ENCODE measurements around the gene ACADL. TPM values are rescaled to one million over a fixed set of nuclear protein-coding genes. Genes with fewer than 3 reads are reported as not detected.

ACADL gene
- total RNA-seq, 2 experiments from 2014 or later = not detected

DNA sequence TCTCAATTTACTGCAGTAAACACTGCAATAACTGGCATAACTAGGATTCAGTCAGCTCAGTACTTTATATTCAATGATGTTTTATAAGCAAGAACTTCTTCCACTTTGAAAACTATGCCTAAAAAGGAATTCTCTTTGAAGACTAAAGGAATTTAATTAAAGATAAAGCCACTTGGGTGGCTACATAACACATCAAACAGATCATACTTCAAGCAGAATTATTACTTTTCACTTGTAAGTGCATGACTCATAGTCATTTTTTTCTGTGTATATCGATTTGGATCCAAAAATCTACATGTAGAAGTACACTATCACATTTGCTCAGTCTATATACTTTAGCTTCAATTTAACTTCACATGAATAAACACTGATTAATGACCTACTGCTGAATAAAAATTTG, 58.0 kb downstream of the ACADL start:
- TF ChIP-seq, protein P1, sequence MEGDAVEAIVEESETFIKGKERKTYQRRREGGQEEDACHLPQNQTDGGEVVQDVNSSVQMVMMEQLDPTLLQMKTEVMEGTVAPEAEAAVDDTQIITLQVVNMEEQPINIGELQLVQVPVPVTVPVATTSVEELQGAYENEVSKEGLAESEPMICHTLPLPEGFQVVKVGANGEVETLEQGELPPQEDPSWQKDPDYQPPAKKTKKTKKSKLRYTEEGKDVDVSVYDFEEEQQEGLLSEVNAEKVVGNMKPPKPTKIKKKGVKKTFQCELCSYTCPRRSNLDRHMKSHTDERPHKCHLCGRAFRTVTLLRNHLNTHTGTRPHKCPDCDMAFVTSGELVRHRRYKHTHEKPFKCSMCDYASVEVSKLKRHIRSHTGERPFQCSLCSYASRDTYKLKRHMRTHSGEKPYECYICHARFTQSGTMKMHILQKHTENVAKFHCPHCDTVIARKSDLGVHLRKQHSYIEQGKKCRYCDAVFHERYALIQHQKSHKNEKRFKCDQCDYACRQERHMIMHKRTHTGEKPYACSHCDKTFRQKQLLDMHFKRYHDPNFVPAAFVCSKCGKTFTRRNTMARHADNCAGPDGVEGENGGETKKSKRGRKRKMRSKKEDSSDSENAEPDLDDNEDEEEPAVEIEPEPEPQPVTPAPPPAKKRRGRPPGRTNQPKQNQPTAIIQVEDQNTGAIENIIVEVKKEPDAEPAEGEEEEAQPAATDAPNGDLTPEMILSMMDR (IDR thresholded peaks at IDR 0.05) = no peak
- POLR2A ChIA-PET = no interaction called here
- intact Hi-C loops (cut with DNase I, micrococcal nuclease) = loop anchor here (5.0 kb wide), 2 partner anchors 270 to 310 kb away; partner anchors contain the start of gene LANCL1 (in 1 of the 2)

DNA sequence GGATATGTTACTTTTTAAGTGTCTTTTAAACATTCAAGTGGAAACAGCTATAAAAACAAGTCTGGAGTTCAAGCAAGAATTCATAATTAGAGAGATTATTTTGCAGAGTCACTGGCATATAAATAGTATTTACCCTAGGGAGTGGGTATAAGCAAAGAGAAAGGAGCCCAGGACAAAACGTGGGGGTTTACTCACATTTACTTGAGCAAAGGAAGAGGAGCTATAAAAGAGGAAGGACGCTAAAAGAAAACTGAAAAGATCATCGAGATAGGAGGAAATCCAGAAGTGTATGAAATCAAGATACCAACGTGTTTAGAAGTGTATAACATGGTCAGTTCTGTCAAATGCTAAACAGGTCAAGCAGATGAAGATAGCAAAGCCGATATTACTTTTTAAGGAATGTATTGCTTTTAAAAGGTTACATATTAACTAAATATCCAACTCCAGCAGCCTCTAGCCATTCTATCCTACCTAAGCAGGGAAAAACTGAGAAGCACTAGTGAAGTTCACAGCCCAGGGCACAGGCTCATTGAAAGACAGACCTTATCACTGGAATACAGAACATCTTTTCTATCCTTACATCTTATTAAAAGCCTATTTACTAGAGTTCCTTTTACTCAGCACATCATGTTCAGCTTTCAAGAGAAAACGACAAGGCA, 62.7 kb downstream of the ACADL start:
- POLR2A ChIA-PET = interaction anchor here (0.8 to 1.7 kb wide), 2 partner anchors 8 kb away, joined by 3 read pairs; partner anchors contain the start of gene KANSL1L
- Mint-ChIP-seq H3K4me3 (no peak overlapping the region), H3K27me3 (no peaks in the 10 kb centered on the region), H3K9me3 (no peaks in the 10 kb centered on the region), H3K4me1 (ENCODE audit: low read depth) (peaks cover 21% of the 10 kb centered on the region), H3K27ac (no peak overlapping the region), H3K36me3 (ENCODE audit: low read depth) (peaks cover 7% of the 10 kb centered on the region)
- no peak overlapping the region for H3K4me3 ChIP-seq (ENCODE audit: low read length)
- CTCF ChIA-PET = interaction anchor here (0.8 kb wide), 1 partner anchor 9 kb away, joined by 3 read pairs; no protein-coding TSS in a partner anchor
- no peaks in the 10 kb centered on the region for H3K9me3 ChIP-seq (ENCODE audit: control insufficient read depth in 1 of 2, insufficient read depth in 1 of 2, low read length in 2 of 2)
- no peaks in the 10 kb centered on the region for H3K4me1 ChIP-seq (ENCODE audit: insufficient read depth, low read length)
- intact Hi-C loops (cut with DNase I, micrococcal nuclease) = no loop called here
- TF ChIP-seq, protein P1 (IDR thresholded peaks at IDR 0.05) = no peak
- no peaks in the 10 kb centered on the region for H3K27me3 ChIP-seq (ENCODE audit: control insufficient read depth in 1 of 2, insufficient read depth in 2 of 2, low read length in 2 of 2)
- no peaks in the 10 kb centered on the region for H3K36me3 ChIP-seq (ENCODE audit: insufficient read depth, low read length)
- DNase-seq = no peak
- no peak for ATAC-seq (ENCODE audit: poor library complexity)
- no peak overlapping the region for H3K27ac ChIP-seq (ENCODE audit: low read depth in 1 of 2, low read length in 2 of 2)

More for the DNA sequence above, 58.0 kb downstream of the ACADL start:
- no peaks in the 10 kb centered on the region for H3K9me3 ChIP-seq (ENCODE audit: control insufficient read depth in 1 of 2, insufficient read depth in 1 of 2, low read length in 2 of 2)
- CTCF ChIA-PET = no interaction called here
- Mint-ChIP-seq H3K27me3 (no peaks in the 10 kb centered on the region), H3K4me1 (ENCODE audit: low read depth) (peaks cover 49% of the 10 kb centered on the region), H3K4me3 (no peak overlapping the region), H3K36me3 (ENCODE audit: low read depth) (peaks cover 20% of the 10 kb centered on the region), H3K27ac (no peak overlapping the region), H3K9me3 (no peaks in the 10 kb centered on the region)
- no peaks in the 10 kb centered on the region for H3K36me3 ChIP-seq (ENCODE audit: insufficient read depth, low read length)
- DNase-seq = no peak
- H3K4me3 ChIP-seq (ENCODE audit: low read length) = no peak overlapping the region
- H3K27me3 ChIP-seq (ENCODE audit: control insufficient read depth in 1 of 2, insufficient read depth in 2 of 2, low read length in 2 of 2) = no peaks in the 10 kb centered on the region
- no peak for ATAC-seq (ENCODE audit: poor library complexity)
- H3K4me1 ChIP-seq (ENCODE audit: insufficient read depth, low read length) = peaks cover 14% of the 10 kb centered on the region
- no peak overlapping the region for H3K27ac ChIP-seq (ENCODE audit: low read depth in 1 of 2, low read length in 2 of 2)

DNA sequence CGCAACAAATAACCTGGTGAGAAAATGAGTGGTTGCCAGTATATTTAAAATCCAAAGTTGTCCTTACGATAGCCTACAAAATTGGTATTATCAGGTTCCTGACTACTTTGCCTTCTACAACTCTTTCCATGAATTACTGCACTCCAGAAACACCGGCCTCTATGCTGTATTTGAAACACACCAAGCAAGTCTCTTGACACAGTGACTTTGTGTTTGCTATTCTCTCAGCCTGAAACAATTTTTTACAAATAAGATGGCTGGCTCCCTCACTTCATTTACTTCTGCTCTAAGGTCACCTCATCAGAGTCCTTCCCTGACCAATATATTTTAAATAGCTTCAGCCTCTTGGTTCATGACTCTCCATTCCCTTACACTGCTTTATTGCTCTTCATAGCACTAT, 66.2 kb downstream of the ACADL start:
- Histone ChIP-seq H3K36me3 (ENCODE audit: insufficient read depth, low read length) (no peaks in the 10 kb centered on the region), H3K4me1 (ENCODE audit: insufficient read depth, low read length) (no peaks in the 10 kb centered on the region), H3K27me3 (ENCODE audit: control insufficient read depth in 1 of 2, insufficient read depth in 2 of 2, low read length in 2 of 2) (no peaks in the 10 kb centered on the region), H3K9me3 (ENCODE audit: control insufficient read depth in 1 of 2, insufficient read depth in 1 of 2, low read length in 2 of 2) (no peaks in the 10 kb centered on the region), H3K27ac (ENCODE audit: low read depth in 1 of 2, low read length in 2 of 2) (no peak overlapping the region), H3K4me3 (ENCODE audit: low read length) (no peak overlapping the region)
- Mint-ChIP-seq H3K4me1 (ENCODE audit: low read depth) (peaks cover 21% of the 10 kb centered on the region), H3K4me3 (no peak overlapping the region), H3K27ac (no peak overlapping the region), H3K27me3 (no peaks in the 10 kb centered on the region), H3K36me3 (ENCODE audit: low read depth) (peaks cover 31% of the 10 kb centered on the region), H3K9me3 (no peaks in the 10 kb centered on the region)
- intact Hi-C loops (cut with DNase I, micrococcal nuclease) = no loop called here
- DNase-seq (no peak), ATAC-seq (ENCODE audit: poor library complexity) (no peak)
- TF ChIP-seq, protein P1 (IDR thresholded peaks at IDR 0.05) = no peak
- POLR2A ChIA-PET = no interaction called here
- CTCF ChIA-PET = interaction anchor here (1.3 kb wide), 1 partner anchor 149 kb away, joined by 3 read pairs; no protein-coding TSS in a partner anchor

All from CD4-positive, alpha-beta T cell (primary cell).